ENCODE measurements around the gene ADARB2.

Gene ADARB2

DNA sequence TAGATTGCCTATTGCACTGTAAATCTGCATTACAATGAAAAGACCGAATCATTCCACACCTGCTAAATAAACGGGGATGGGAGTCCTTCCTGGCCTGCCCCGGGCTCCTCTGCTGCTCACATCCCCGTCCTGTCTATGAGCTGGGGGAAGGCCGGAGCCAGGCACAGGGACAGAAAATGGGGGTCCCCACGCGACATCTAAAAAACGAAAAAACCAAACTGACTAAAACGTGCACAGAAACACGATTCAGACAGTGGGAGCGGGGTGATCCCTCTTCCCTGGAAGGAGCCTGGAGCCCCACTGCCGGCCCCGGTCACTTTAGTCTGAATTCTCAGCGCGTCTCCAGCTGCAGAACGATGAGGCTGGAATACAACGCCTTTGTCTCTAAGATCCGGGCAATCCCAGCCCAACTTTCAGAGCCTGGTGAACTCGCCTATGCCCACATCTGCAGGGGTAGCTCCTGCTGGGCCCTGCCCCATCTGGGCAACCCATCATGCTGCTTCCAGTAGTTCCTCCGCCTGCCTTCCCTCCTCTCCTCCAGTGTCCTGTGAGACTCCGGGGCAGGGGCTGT lies 78.0 kb downstream of the ADARB2 start:
- ChIA-PET CTCF (no interaction called here), POLR2A (ENCODE audit: low non-redundant PET) (no interaction called here)
- no peak overlapping the region for H3K27ac ChIP-seq
- DNase-seq (ENCODE audit: low spot score) = no peak
- TF ChIP-seq, protein P1, sequence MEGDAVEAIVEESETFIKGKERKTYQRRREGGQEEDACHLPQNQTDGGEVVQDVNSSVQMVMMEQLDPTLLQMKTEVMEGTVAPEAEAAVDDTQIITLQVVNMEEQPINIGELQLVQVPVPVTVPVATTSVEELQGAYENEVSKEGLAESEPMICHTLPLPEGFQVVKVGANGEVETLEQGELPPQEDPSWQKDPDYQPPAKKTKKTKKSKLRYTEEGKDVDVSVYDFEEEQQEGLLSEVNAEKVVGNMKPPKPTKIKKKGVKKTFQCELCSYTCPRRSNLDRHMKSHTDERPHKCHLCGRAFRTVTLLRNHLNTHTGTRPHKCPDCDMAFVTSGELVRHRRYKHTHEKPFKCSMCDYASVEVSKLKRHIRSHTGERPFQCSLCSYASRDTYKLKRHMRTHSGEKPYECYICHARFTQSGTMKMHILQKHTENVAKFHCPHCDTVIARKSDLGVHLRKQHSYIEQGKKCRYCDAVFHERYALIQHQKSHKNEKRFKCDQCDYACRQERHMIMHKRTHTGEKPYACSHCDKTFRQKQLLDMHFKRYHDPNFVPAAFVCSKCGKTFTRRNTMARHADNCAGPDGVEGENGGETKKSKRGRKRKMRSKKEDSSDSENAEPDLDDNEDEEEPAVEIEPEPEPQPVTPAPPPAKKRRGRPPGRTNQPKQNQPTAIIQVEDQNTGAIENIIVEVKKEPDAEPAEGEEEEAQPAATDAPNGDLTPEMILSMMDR (conservative IDR thresholded peaks at IDR 0.05; ENCODE audit: low read depth) = no peak

DNA sequence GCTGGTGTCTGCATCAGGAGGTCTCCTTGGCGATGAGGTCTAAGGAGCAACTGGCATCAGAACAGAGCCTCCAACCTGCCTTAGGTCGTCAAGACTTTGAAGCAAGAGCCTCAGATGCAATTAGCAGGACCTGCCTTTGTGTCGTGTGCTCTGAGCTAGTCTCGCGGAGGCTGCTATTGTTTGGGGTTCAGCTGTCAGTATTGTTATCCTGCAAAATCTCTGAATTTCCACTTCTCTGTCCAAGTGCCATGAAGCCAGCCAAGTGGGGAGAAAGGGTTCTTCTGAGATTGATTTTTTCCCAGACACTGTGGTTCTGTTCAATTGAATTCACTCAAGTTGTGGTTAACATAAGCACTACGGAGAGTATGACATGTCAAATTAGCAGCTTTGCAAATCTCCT lies 78.7 kb downstream of the ADARB2 start:
- ChIA-PET POLR2A (ENCODE audit: low non-redundant PET) (no interaction called here), CTCF (no interaction called here)
- no peak overlapping the region for H3K27ac ChIP-seq
- no peak for DNase-seq (ENCODE audit: low spot score)
- TF ChIP-seq, protein P1 (conservative IDR thresholded peaks at IDR 0.05; ENCODE audit: low read depth) = no peak

DNA sequence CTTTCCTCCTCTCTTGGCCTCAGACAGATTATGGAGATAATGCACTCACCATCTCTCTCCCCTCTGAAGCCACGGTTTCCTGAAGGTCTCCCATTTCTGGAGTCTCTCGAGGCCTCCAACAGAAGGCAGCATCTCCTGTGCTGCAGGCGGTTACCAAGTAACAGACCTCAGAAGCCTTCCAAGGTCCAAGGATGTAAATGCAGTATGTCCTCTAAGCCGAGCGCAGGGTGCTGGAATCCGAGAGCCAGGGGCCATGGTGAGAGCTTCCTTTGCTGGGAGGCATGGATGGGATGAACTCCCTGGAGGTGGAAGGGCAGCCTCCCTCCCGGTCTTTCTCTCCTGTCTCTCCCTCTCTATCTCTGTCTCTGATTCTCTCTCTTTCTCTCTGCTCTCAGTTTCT lies 79.8 kb downstream of the ADARB2 start:
- no peak overlapping the region for H3K27ac ChIP-seq
- CTCF ChIA-PET = no interaction called here
- no peak for DNase-seq (ENCODE audit: low spot score)
- TF ChIP-seq, protein P1 (conservative IDR thresholded peaks at IDR 0.05; ENCODE audit: low read depth) = no peak
- POLR2A ChIA-PET (ENCODE audit: low non-redundant PET) = no interaction called here

DNA sequence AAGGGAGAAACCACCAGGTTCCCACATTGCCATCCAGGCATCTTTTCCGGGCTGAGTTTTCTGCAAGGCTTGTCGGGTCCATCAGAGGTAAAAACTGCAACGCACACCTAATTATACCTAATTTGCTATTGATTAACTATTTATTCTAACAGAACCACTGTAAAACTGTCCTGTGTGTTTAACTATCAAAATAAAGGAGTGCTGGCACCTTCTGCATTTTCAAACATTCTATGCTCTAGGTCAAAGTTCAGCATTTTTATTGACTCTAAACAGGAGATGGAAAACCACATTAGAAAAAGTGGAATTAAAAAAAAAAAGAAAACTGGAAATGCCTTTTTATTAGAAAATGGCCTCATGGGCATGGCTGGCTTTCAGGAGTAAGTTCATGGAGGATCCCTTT lies 82.0 kb downstream of the ADARB2 start:
- no peak overlapping the region for H3K27ac ChIP-seq
- TF ChIP-seq, protein P1 (conservative IDR thresholded peaks at IDR 0.05; ENCODE audit: low read depth) = no peak
- no peak for DNase-seq (ENCODE audit: low spot score)
- ChIA-PET CTCF (no interaction called here), POLR2A (ENCODE audit: low non-redundant PET) (no interaction called here)

DNA sequence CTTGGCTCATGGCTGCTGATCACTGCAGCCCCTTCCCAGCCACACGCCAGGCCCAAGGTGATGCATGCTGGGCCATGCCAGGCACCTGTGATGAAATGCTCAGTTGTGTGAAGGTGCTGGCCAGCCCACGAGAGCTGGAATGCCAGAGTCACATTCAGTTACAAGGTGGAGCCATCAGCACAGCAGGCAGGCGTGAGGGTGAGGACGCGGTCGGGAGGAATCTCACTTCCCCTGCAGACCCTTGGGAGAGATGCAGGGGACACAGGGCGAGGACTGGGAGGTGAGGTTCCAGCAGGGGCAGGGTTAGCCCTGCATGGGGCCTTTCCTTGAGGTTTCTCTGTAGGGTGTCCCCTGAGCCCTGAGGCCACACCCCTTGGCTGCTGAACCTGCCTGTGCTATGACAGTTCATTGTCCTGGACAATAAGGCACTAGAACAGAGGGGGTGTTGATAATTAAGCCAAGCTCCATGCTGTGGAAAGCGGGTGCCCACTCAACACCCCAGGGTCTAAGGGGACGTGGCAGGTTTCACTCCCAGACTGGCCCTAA lies 82.4 kb downstream of the ADARB2 start:
- POLR2A ChIA-PET (ENCODE audit: low non-redundant PET) = no interaction called here
- CTCF ChIA-PET = no interaction called here
- no peak overlapping the region for H3K27ac ChIP-seq
- no peak for DNase-seq (ENCODE audit: low spot score)
- TF ChIP-seq, protein P1 (conservative IDR thresholded peaks at IDR 0.05; ENCODE audit: low read depth) = no peak

DNA sequence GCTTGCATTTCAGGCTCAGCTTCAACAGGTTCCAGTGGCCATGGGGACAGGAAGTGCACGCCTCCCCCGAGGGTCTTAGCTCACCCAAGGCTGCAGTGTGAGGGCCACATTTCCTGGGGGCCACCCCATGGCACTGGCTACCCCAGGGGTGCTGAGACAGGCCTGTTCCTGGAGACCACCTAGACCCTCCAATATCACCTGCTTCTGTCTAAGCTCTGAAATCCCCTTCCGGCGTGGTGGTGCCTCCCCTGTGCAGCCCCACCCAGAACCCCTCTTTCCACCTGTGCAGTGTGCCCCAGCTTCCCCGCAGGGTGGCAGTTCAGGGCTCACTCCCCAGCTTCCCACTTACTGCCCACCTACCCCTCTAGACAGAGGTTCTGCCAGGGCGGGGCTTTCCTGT lies 83.1 kb downstream of the ADARB2 start:
- ChIA-PET CTCF (interaction anchor here (0.8 kb wide), 1 partner anchor 9 kb away, joined by 4 read pairs; no protein-coding TSS in a partner anchor), POLR2A (ENCODE audit: low non-redundant PET) (no interaction called here)
- TF ChIP-seq, protein P1 (conservative IDR thresholded peaks at IDR 0.05; ENCODE audit: low read depth) = no peak
- no peak for DNase-seq (ENCODE audit: low spot score)
- no peak overlapping the region for H3K27ac ChIP-seq
